PC-9 (cell line): Measurements from ENCODE around the gene RGS6. TPM values are rescaled to one million over a fixed set of nuclear protein-coding genes. Genes with fewer than 3 reads are reported as not detected.

Experiments used
- BruUV-seq: library from RNA; stranded (reverse); fragments of 400-500 nt; replicated peaks from 2 replicates; lab custom pipeline; 2021; lab: Mats Ljungman, UMichigan
- CTCF ChIA-PET: fragments of 300-600 bp; sonication (Branson Sonifier 250); formaldehyde crosslinking; loops from one replicate; lab custom pipeline; 2022; ENCODE audit warnings: antibody characterized with exemption; lab: Charles Lee
- POLR2A ChIA-PET: fragments of 300-600 bp; sonication (Branson Sonifier 250); formaldehyde crosslinking; loops from one replicate; lab custom pipeline; 2022; ENCODE audit warnings: antibody characterized with exemption; ENCODE audit not compliant: unreplicated experiment; lab: Charles Lee
- DNase-seq, 2 experiments: peaks; one replicate each; pipeline versions ENCODE4 v3.0.0 to v3.0.0-alpha.2; 2015 to 2022; ENCODE audit warnings: mixed read lengths in 1 of 2
- H2AFZ ChIP-seq: fragments of 200-600 bp; sonication (generic); 2 replicates; pipeline ENCODE4 v1.8.1; 2017; ENCODE audit warnings: antibody characterized with exemption
- H3F3A ChIP-seq: fragments of 200-600 bp; sonication (generic); 2 replicates; pipeline ENCODE4 v1.8.1; 2017; ENCODE audit warnings: antibody characterized with exemption, mild to moderate bottlenecking, low read depth; ENCODE audit not compliant: insufficient read depth
- H3K27ac ChIP-seq: fragments of 200-600 bp; sonication (generic); 2 replicates; pipeline ENCODE4 v1.6.1; 2016; ENCODE audit warnings: mixed run types
- H3K27me3 ChIP-seq: fragments of 200-600 bp; sonication (generic); 2 replicates; pipeline ENCODE4 v1.6.1; 2016; ENCODE audit warnings: low read depth, mixed run types; ENCODE audit not compliant: insufficient read depth
- H3K36me3 ChIP-seq: fragments of 200-600 bp; sonication (generic); 2 replicates; pipeline ENCODE4 v1.6.1; 2016; ENCODE audit warnings: low read depth, mixed run types
- H3K4me1 ChIP-seq: fragments of 200-600 bp; sonication (generic); replicated peaks from 2 replicates; pipeline ENCODE4 v1.6.1; 2016; ENCODE audit warnings: mixed run types; ENCODE audit not compliant: insufficient read depth
- H3K4me2 ChIP-seq: fragments of 200-600 bp; sonication (generic); 2 replicates; pipeline ENCODE4 v1.6.1; 2017; ENCODE audit warnings: mixed run types
- H3K4me3 ChIP-seq: fragments of 200-600 bp; sonication (generic); 2 replicates; pipeline ENCODE4 v1.6.1; 2016; ENCODE audit warnings: mixed run types
- H3K79me2 ChIP-seq: fragments of 200-600 bp; sonication (generic); 2 replicates; pipeline ENCODE4 v1.6.1; 2017; ENCODE audit warnings: low read depth, mixed run types
- H3K9me2 ChIP-seq: fragments of 200-600 bp; sonication (generic); 2 replicates; pipeline ENCODE4 v1.8.1; 2017; ENCODE audit warnings: mild to moderate bottlenecking; ENCODE audit not compliant: insufficient read depth
- H3K9me3 ChIP-seq: fragments of 200-600 bp; sonication (generic); 2 replicates; pipeline ENCODE4 v1.8.1; 2016; ENCODE audit warnings: low read depth; ENCODE audit not compliant: insufficient read depth
- H4K20me1 ChIP-seq: fragments of 200-600 bp; sonication (generic); 2 replicates; pipeline ENCODE4 v1.8.1; 2017; ENCODE audit not compliant: insufficient read depth
- CTCF ChIP-seq: fragments of 200-600 bp; sonication (generic); conservative IDR thresholded peaks from 2 replicates; pipeline ENCODE4 v1.6.1; 2017; ENCODE audit warnings: mixed run types, antibody characterized with exemption, mild to moderate bottlenecking, moderate library complexity
- EZH2 ChIP-seq: fragments of 200-600 bp; sonication (generic); IDR thresholded peaks from 2 replicates; pipeline ENCODE4 v1.8.0; 2017; ENCODE audit warnings: antibody characterized with exemption, low read depth
- intact Hi-C: fragments of 100-400 bp; cut with micrococcal nuclease; formaldehyde crosslinking; loops from one replicate; pipeline ENCODE4 v1.10.0; 2022; ENCODE audit not compliant: unreplicated experiment
- total RNA-seq: library from RNA; stranded (reverse); gene quantifications from 2 replicates; pipeline ENCODE4 v1.2.3, GENCODE V29; 2021

Gene RGS6
- total RNA-seq, 1 experiment from 2014 or later: not detected

DNA sequence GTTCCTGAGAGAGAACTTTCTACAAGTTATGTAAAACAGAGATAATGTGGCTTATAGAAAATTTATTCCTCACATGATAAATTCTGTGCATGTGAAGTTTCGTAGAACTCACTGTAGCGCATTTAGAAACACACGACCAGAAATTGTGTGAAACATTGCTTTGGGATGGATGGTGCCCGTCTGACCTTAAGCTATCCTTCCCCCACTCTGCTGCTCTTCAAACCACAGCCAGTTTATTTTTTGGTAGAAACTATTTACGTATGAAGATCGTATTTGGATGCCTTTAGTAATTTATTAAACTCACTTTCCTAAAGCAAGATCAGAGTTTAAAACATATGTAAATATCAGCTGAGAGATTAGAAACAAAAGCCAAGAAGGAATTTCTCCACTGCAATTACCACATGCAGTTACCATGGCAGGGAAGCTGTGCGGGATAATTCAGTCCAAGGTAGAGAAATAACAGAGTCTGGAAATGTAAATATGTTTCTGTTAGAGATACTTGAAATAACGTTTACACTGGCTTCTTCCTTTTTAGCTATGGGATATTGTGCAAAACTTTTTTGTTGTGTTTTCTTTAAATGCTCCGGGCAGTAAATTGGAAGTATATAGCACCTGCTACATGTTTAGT lies 382.7 kb downstream of the RGS6 start:
- Histone ChIP-seq H3K4me2 (no peak overlapping the region), H4K20me1 (no peaks in the 10 kb centered on the region), H3K9me3 (no peaks in the 10 kb centered on the region), H2AFZ (no peak overlapping the region), H3K79me2 (no peaks in the 10 kb centered on the region), H3K27ac (no peak overlapping the region), H3K9me2 (no peaks in the 10 kb centered on the region), H3K36me3 (no peaks in the 10 kb centered on the region), H3K4me1 (no peaks in the 10 kb centered on the region), H3F3A (no peaks in the 10 kb centered on the region), H3K27me3 (peaks cover 18% of the 10 kb centered on the region; the same call in 1 of the 2 replicates), H3K4me3 (no peak overlapping the region)
- ChIA-PET POLR2A (interaction anchor here (0.6 to 0.7 kb wide), 2 partner anchors 68 to 1769 kb away, joined by 3 to 7 read pairs; no protein-coding TSS in a partner anchor), CTCF (no interaction called here)
- DNase-seq: no peak
- no TSS peak for BruUV-seq
- no peak for TF ChIP-seq CTCF
- intact Hi-C loops: no loop called here

GRCh38 chr14:72315714-72316113 lies 383.5 kb downstream of the RGS6 start:
- Histone ChIP-seq H3K9me2 (no peaks in the 10 kb centered on the region), H2AFZ (no peak overlapping the region), H3K4me2 (no peak overlapping the region), H3K27ac (no peak overlapping the region), H3K9me3 (no peaks in the 10 kb centered on the region), H3K79me2 (no peaks in the 10 kb centered on the region), H3K4me1 (no peaks in the 10 kb centered on the region), H4K20me1 (no peaks in the 10 kb centered on the region), H3K36me3 (no peaks in the 10 kb centered on the region), H3K27me3 (peaks cover 14% of the 10 kb centered on the region; the same call in 1 of the 2 replicates), H3F3A (no peaks in the 10 kb centered on the region), H3K4me3 (no peak overlapping the region)
- DNase-seq: no peak
- intact Hi-C loops: no loop called here
- ChIA-PET CTCF (no interaction called here), POLR2A (interaction anchor here (0.6 kb wide), 1 partner anchor 68 kb away, joined by 3 read pairs; no protein-coding TSS in a partner anchor)
- no peak for TF ChIP-seq EZH2
- TF ChIP-seq CTCF: no peak
- no TSS peak for BruUV-seq

- Histone ChIP-seq H3F3A (no peaks in the 10 kb centered on the region), H3K4me1 (no peaks in the 10 kb centered on the region), H3K36me3 (no peaks in the 10 kb centered on the region), H3K27ac (no peak overlapping the region), H4K20me1 (no peaks in the 10 kb centered on the region), H3K79me2 (no peaks in the 10 kb centered on the region), H3K9me2 (no peaks in the 10 kb centered on the region), H3K9me3 (no peaks in the 10 kb centered on the region), H3K27me3 (peaks cover 3% of the 10 kb centered on the region; the same call in 1 of the 2 replicates), H3K4me2 (no peak overlapping the region; the same call in 1 of the 2 replicates), H2AFZ (no peak overlapping the region), H3K4me3 (no peak overlapping the region)
- no peak for DNase-seq
- BruUV-seq: no TSS peak
- TF ChIP-seq EZH2: no peak
- no peak for TF ChIP-seq CTCF
- POLR2A ChIA-PET: no interaction called here
- CTCF ChIA-PET: no interaction called here
- intact Hi-C loops: no loop called here
Measured at GRCh38 chr14:72318648-72319047, 386.4 kb downstream of the RGS6 start.
